Mesenchymal stem cell (in vitro differentiated cells and primary cell): ENCODE results near the gene BRIP1.

ENCODE experiments used
- DNase-seq: peaks from one replicate; pipeline ENCODE4 v3.0.0-alpha.2; 2013
- H2AFZ ChIP-seq: one replicate; pipeline ENCODE4 v1.6.1; 2013; ENCODE audit warnings: low read depth, mild to moderate bottlenecking, control low read depth, inconsistent platforms, low read length, moderate library complexity
- H2AK5ac ChIP-seq: 2 replicates; pipeline ENCODE4 v1.6.1; 2013; ENCODE audit warnings: low read length, moderate library complexity, mild to moderate bottlenecking, inconsistent platforms; ENCODE audit not compliant: severe bottlenecking
- H2BK120ac ChIP-seq: one replicate; pipeline ENCODE4 v1.6.1; 2013; ENCODE audit warnings: low read depth, mild to moderate bottlenecking, inconsistent platforms, low read length, moderate library complexity
- H2BK12ac ChIP-seq, 2 experiments: one replicate each; pipeline ENCODE4 v1.6.1; 2013; ENCODE audit warnings: inconsistent platforms in 2 of 2, low read length in 2 of 2, mild to moderate bottlenecking in 2 of 2, moderate library complexity in 2 of 2, control low read depth in 1 of 2
- H2BK15ac ChIP-seq: one replicate; pipeline ENCODE4 v1.6.1; 2013; ENCODE audit warnings: mild to moderate bottlenecking, low read depth, inconsistent platforms; ENCODE audit not compliant: poor library complexity, severe bottlenecking
- H2BK5ac ChIP-seq: 2 replicates; pipeline ENCODE4 v1.6.1; 2013; ENCODE audit warnings: low read depth, mild to moderate bottlenecking, low read length, control low read depth, inconsistent platforms; ENCODE audit not compliant: poor library complexity, severe bottlenecking
- H3K14ac ChIP-seq, 2 experiments: one replicate each; pipeline ENCODE4 v1.6.1; 2013; ENCODE audit warnings: inconsistent platforms in 2 of 2, low read length in 2 of 2, control low read depth in 1 of 2, mild to moderate bottlenecking in 1 of 2, moderate library complexity in 1 of 2
- H3K18ac ChIP-seq, 2 experiments: one replicate each; pipeline ENCODE4 v1.6.1; 2013; ENCODE audit warnings: inconsistent platforms in 2 of 2, low read length in 2 of 2, control low read depth in 1 of 2, low read depth in 1 of 2, mild to moderate bottlenecking in 1 of 2
- H3K23ac ChIP-seq, 2 experiments: one replicate each; pipeline ENCODE4 v1.6.1; 2013; ENCODE audit warnings: inconsistent platforms in 2 of 2, low read length in 2 of 2, mild to moderate bottlenecking in 2 of 2, moderate library complexity in 2 of 2, control low read depth in 1 of 2
- H3K27ac ChIP-seq: 2 replicates; pipeline ENCODE4 v1.5.1; 2013; ENCODE audit warnings: mild to moderate bottlenecking, moderate library complexity, low read length, control low read depth, inconsistent platforms; ENCODE audit not compliant: poor library complexity, severe bottlenecking
- H3K27me3 ChIP-seq, 2 experiments: 2 replicates each; pipeline versions ENCODE4 v1.6.1 to v1.7.0; 2013; ENCODE audit warnings: low read length in 2 of 2, mild to moderate bottlenecking in 2 of 2, moderate library complexity in 2 of 2, control low read depth in 1 of 2, inconsistent platforms in 1 of 2; ENCODE audit not compliant: control insufficient read depth in 1 of 2, insufficient read depth in 1 of 2
- H3K36me3 ChIP-seq, 2 experiments: 2 replicates each; pipeline versions ENCODE4 v1.6.1 to v1.7.0; 2013; ENCODE audit warnings: low read length in 2 of 2, control low read depth in 1 of 2, inconsistent platforms in 1 of 2, low read depth in 1 of 2, mild to moderate bottlenecking in 1 of 2; ENCODE audit not compliant: insufficient read depth in 2 of 2, control insufficient read depth in 1 of 2
- H3K4ac ChIP-seq, 2 experiments: one replicate each; pipeline ENCODE4 v1.6.1; 2013; ENCODE audit warnings: inconsistent platforms in 2 of 2, low read length in 2 of 2, mild to moderate bottlenecking in 2 of 2, moderate library complexity in 2 of 2, control low read depth in 1 of 2, low read depth in 1 of 2
- H3K4me1 ChIP-seq: 2 replicates; pipeline ENCODE4 v1.6.1; 2013; ENCODE audit warnings: low read depth, low read length, control low read depth; ENCODE audit not compliant: control insufficient read depth, insufficient read depth
- H3K4me2 ChIP-seq: 2 replicates; pipeline ENCODE4 v1.6.1; 2013; ENCODE audit warnings: low read length, mild to moderate bottlenecking, inconsistent platforms; ENCODE audit not compliant: poor library complexity, severe bottlenecking
- H3K4me3 ChIP-seq, 2 experiments: 2 replicates each; pipeline versions ENCODE4 v1.5.1 to v1.7.0; 2013; ENCODE audit warnings: low read length in 2 of 2, mild to moderate bottlenecking in 2 of 2, control low read depth in 1 of 2, low read depth in 1 of 2; ENCODE audit not compliant: insufficient read depth in 1 of 2
- H3K79me1 ChIP-seq: replicated peaks from 2 replicates; pipeline ENCODE4 v1.6.1; 2013; ENCODE audit warnings: mild to moderate bottlenecking, control low read depth, low read length, inconsistent platforms; ENCODE audit not compliant: poor library complexity, severe bottlenecking
- H3K9ac ChIP-seq: 2 replicates; pipeline ENCODE4 v1.7.0; 2013; ENCODE audit warnings: mild to moderate bottlenecking, low read length, moderate library complexity
- H3K9me3 ChIP-seq: 2 replicates; pipeline ENCODE4 v1.7.0; 2013; ENCODE audit warnings: mild to moderate bottlenecking, low read length; ENCODE audit not compliant: control insufficient read depth
- H4K8ac ChIP-seq: one replicate; pipeline ENCODE4 v1.6.1; 2013; ENCODE audit warnings: inconsistent platforms, mild to moderate bottlenecking, low read length, moderate library complexity
- H4K91ac ChIP-seq: one replicate; pipeline ENCODE4 v1.6.1; 2013; ENCODE audit warnings: mild to moderate bottlenecking, low read length, inconsistent platforms
- WGBS: methylation state at CpG from one replicate; pipeline ENCODE4 v1.1.7; 2013; ENCODE audit warnings: mixed read lengths; 5-methylcytosine and 5-hydroxymethylcytosine counted together

The BRIP1 gene

GRCh38 chr17:61700252-61700651 lies 163.1 kb downstream of the BRIP1 start:
- Histone ChIP-seq H2AK5ac (no peak overlapping the region), H3K27me3 (no peaks in the 10 kb centered on the region), H3K18ac (no peak overlapping the region), H3K4me3 (no peak overlapping the region), H2BK5ac (no peak overlapping the region), H3K9ac (no peak overlapping the region), H2BK15ac (no peak overlapping the region), H3K4me1 (no peaks in the 10 kb centered on the region), H3K23ac (no peak overlapping the region), H4K91ac (no peak overlapping the region), H3K9me3 (peaks cover 55% of the 10 kb centered on the region), H3K27ac (no peak overlapping the region), H3K4ac (no peak overlapping the region), H4K8ac (no peak overlapping the region), H2AFZ (no peak overlapping the region), H2BK12ac (no peak overlapping the region), H3K4me2 (no peak overlapping the region), H2BK120ac (no peak overlapping the region), H3K14ac (no peak overlapping the region), H3K36me3 (no peaks in the 10 kb centered on the region), H3K79me1 (no peaks in the 10 kb centered on the region)
- 100% methylated on average over 4 of the region's 5 CpGs for WGBS
- DNase-seq: no peak

- no peak overlapping the region for H2BK120ac ChIP-seq
- H4K91ac ChIP-seq: no peak overlapping the region
- H3K9ac ChIP-seq: no peak overlapping the region
- no peaks in the 10 kb centered on the region for H3K27me3 ChIP-seq
- H3K23ac ChIP-seq: no peak overlapping the region
- no peak overlapping the region for H3K4me3 ChIP-seq
- H3K4me2 ChIP-seq: no peak overlapping the region
- no peak overlapping the region for H3K14ac ChIP-seq
- no peak overlapping the region for H2BK15ac ChIP-seq
- no peaks in the 10 kb centered on the region for H3K4me1 ChIP-seq
- no peaks in the 10 kb centered on the region for H3K79me1 ChIP-seq
- H4K8ac ChIP-seq: no peak overlapping the region
- no peaks in the 10 kb centered on the region for H3K36me3 ChIP-seq
- DNase-seq: no peak
- H3K27ac ChIP-seq: no peak overlapping the region
- H2BK12ac ChIP-seq: no peak overlapping the region
- H2BK5ac ChIP-seq: no peak overlapping the region
- no peak overlapping the region for H3K18ac ChIP-seq
- peaks cover 55% of the 10 kb centered on the region for H3K9me3 ChIP-seq
- WGBS: 92% methylated on average over 2 of the region's 2 CpGs
- no peak overlapping the region for H3K4ac ChIP-seq
- H2AFZ ChIP-seq: no peak overlapping the region
- H2AK5ac ChIP-seq: no peak overlapping the region
These were observed 163.6 kb downstream of the BRIP1 start for GRCh38 chr17:61699694-61700093.

- Histone ChIP-seq H3K18ac (no peak overlapping the region), H2BK5ac (no peak overlapping the region), H2BK120ac (no peak overlapping the region), H2BK12ac (no peak overlapping the region), H3K36me3 (no peaks in the 10 kb centered on the region), H3K4ac (no peak overlapping the region), H3K4me1 (no peaks in the 10 kb centered on the region), H2AFZ (no peak overlapping the region), H3K27ac (no peak overlapping the region), H3K4me3 (no peak overlapping the region), H3K9me3 (peaks cover 55% of the 10 kb centered on the region), H3K79me1 (no peaks in the 10 kb centered on the region), H3K4me2 (no peak overlapping the region), H3K23ac (no peak overlapping the region), H3K9ac (no peak overlapping the region), H4K91ac (no peak overlapping the region), H3K27me3 (no peaks in the 10 kb centered on the region), H3K14ac (no peak overlapping the region), H2AK5ac (no peak overlapping the region), H4K8ac (no peak overlapping the region), H2BK15ac (no peak overlapping the region)
- no peak for DNase-seq
- 100% methylated on average over 1 of the region's 1 CpG for WGBS
These were observed 164.3 kb downstream of the BRIP1 start for GRCh38 chr17:61699032-61699431.

GRCh38 chr17:61698244-61698643 lies 165.1 kb downstream of the BRIP1 start:
- Histone ChIP-seq H2AK5ac (no peak overlapping the region), H3K79me1 (no peaks in the 10 kb centered on the region), H3K9me3 (peaks cover 54% of the 10 kb centered on the region), H3K27me3 (no peaks in the 10 kb centered on the region), H3K4ac (no peak overlapping the region), H3K14ac (no peak overlapping the region), H3K4me3 (no peak overlapping the region), H3K23ac (no peak overlapping the region), H3K18ac (no peak overlapping the region), H2BK120ac (no peak overlapping the region), H3K4me1 (no peaks in the 10 kb centered on the region), H3K27ac (no peak overlapping the region), H3K9ac (no peak overlapping the region), H2BK12ac (no peak overlapping the region), H2AFZ (no peak overlapping the region), H2BK5ac (no peak overlapping the region), H3K4me2 (no peak overlapping the region), H4K91ac (no peak overlapping the region), H3K36me3 (no peaks in the 10 kb centered on the region), H4K8ac (no peak overlapping the region), H2BK15ac (no peak overlapping the region)
- DNase-seq: no peak
- WGBS: 100% methylated on average over 2 of the region's 2 CpGs
